Stimulated activated naive CD8-positive, alpha-beta T cell treated with anti-CD3 and anti-CD28 coated beads, Interleukin-15, Interleukin-2, amounts not matched to agents 100 U/mL and 50 U/mL, for 24 hours (primary cell): Measurements from ENCODE around the gene PCDHGA2.
"Not testable (repeated sequence)": the region's sequence is repeated elsewhere in the genome, so short reads cannot be mapped to it uniquely, and the experiment has no call there.

Experiments
- ATAC-seq: fragments of 150-1000 bp; cut with Tn5 transposase; one replicate; pipeline ENCODE4 v1.10.0; 2021
- DNase-seq: peaks from one replicate; pipeline ENCODE4 v3.0.0; 2021

The PCDHGA2 gene

DNA sequence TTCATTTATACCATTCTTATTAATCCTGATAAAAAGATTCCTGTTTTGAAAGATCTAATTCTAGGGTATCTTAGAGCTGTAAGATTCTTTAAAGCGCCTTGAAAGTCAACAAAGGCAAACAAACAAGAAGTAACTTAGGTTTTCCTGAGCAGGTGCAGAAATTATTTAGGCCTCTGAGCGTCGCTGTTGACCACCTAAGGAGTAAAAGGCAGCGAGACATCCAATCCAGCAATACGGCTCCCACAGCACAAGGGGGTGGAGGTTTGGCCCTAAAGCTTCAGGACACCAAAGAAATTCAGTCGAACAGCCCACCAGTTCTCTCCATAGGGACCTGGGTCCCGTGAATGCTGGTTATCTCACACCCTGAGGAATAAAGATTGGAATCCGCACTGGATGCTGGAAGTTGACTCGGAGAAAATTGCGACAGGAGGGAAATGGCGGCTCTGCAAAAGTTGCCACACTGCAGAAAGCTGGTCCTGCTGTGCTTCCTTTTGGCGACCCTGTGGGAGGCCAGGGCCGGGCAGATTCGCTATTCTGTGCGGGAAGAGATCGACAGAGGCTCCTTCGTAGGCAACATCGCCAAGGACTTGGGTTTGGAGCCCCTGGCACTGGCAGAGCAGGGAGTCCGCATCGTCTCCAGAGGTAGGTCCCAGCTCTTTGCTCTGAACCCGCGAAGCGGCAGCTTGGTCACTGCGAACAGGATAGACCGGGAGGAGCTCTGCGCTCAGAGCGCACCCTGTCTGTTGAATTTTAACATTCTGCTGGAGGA, at the start of gene PCDHGA2:
TSS of gene PCDHGA2 (plus strand) at position 223 of the 769 bp plus-strand sequence.
- no peak for ATAC-seq
- no peak for DNase-seq

DNA sequence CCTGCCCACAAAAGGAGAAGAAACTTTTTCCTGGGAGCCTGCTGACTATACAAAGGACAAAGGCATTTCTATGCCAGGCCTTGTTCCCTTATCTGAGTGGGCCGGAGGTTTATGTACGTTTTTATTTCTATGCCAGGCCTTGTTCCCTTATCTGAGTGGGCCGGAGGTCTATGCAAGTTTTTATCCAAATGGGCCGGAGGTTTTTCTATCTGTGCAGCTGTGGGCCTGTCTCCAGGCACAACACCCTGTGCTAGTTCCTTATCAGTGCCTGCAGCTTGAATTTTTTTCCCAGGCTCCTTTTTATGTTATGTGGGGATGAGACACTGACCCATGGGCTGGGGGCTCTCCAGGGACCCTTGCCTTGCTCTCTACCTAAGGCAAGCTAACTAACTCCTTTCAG, 40.2 kb upstream of the PCDHGA2 start:
- ATAC-seq: no peak

DNA sequence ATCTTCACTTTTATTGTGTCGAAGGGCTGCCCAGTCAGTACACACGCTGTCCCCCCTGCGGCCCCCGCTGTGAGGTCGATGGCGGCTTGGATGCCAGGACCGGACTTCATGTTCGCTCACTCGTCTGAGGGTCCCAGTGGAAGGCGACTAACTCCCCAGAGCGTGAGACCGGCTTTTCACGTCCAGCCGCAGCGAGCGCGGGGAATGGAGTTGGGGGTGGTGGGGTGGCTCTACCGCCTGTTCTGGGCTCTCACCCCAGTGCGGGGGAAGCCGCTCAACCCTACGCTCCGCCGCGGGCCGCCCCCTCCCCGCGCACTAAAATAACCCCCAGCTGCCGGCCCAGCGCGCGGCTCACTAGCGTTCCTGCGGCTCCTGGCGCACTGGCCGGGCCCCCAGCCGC, 34.8 kb upstream of the PCDHGA2 start, which contains the start of gene SLC25A2:
TSS of gene SLC25A2 (minus strand) at position 294 of the 400 bp plus-strand sequence. CDS start at position 110, 184 bp downstream.
- ATAC-seq (no peak), DNase-seq (no peak)

More for the DNA sequence above, 40.2 kb upstream of the PCDHGA2 start:
- DNase-seq: no peak

DNA sequence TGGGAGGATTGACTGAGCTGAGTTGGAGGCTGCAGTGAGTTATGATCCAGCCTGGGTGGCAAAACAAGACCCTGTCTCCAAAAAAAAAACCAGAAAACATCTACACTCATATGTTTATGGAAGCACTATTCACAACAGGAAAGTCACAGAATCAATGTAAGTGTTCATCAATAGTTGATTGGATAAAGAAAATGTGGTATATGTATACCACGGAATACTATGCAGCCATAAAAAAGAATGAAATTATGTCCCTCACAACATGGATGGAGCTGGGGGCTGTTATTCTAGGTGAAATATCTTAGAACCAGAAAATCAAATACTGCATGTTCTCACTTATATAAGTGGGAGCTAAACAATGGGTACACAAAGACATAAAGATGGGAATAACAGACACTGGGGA, 31.9 kb upstream of the PCDHGA2 start:
- ATAC-seq: no peak
- no peak for DNase-seq

DNA sequence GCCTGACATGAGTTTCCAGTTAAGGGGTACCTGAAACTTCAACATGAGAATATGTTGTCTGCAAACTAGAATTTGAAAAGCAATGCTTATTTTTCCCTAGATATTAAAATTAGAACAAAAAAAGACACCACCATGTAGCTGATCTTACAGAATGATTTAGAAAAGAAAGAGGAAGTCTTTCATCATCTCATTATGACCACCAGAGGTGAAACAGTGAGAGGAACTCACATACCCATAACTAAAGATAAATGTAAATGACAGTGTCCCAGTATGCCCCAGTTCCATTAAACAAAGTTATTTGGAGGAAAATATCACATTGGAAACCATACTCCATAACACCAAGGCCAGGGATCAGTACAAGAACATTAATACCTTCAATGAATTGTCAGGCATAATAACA, 24.8 kb upstream of the PCDHGA2 start:
- ATAC-seq: no peak
- no peak for DNase-seq

DNA sequence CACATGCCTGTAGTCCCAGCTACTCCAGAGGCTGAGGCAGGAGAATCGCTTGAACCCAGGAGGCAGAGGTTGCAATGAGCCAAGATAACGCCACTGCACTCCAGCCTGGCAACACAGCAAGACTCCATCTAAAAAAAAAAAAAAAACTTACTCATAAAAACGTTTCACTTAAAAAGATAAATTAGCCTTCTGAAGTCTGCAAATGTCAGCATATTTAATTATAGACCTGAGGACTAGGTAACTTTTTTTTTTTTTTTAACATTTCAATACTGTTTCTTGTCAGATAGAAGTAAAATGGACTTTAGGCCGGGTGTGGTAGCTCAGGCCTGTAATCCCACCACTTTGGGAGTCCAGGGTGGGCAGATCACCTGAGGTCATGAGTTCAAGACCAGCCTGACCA, 21.6 kb upstream of the PCDHGA2 start:
- not testable (repeated sequence) for ATAC-seq, DNase-seq

DNA sequence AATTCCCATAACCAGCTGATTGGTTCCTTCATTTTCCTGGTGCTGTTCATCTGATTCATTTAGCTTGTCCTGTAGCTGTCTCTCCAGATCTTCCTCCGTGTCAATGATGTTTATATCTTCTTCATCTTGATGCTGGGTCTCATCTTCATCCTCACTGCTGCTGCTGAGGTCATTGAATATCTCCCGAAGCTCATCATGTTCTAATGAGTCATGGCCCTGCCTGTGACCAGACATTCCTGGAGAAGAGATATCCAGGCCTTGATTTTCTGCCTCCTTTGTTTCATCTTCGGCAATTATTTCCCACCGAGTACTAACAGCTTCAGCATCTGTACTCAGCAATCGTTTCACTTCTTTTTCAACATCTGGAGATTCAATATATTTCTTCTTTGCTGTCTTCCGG, 19.4 kb upstream of the PCDHGA2 start:
- DNase-seq: no peak
- ATAC-seq: no peak

DNA sequence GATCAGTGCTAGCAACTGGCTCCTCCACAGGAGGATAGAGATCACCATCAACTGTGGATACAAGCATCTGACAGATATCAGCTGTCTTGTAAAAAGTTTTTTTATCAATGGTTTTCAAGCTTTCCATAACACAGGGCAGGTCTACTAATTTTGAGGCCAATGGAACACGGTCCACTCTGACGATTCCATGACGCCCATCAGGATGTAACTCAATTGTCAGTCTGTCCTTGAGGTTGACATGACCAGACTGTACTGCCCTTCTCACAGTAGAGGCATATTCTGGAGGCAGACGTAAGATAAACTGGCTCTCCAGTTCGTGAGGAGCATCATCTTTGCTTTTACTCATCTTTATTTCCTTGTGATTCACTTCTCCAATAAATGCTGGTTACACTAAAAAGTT, 18.9 kb upstream of the PCDHGA2 start:
- ATAC-seq (no peak), DNase-seq (no peak)

DNA sequence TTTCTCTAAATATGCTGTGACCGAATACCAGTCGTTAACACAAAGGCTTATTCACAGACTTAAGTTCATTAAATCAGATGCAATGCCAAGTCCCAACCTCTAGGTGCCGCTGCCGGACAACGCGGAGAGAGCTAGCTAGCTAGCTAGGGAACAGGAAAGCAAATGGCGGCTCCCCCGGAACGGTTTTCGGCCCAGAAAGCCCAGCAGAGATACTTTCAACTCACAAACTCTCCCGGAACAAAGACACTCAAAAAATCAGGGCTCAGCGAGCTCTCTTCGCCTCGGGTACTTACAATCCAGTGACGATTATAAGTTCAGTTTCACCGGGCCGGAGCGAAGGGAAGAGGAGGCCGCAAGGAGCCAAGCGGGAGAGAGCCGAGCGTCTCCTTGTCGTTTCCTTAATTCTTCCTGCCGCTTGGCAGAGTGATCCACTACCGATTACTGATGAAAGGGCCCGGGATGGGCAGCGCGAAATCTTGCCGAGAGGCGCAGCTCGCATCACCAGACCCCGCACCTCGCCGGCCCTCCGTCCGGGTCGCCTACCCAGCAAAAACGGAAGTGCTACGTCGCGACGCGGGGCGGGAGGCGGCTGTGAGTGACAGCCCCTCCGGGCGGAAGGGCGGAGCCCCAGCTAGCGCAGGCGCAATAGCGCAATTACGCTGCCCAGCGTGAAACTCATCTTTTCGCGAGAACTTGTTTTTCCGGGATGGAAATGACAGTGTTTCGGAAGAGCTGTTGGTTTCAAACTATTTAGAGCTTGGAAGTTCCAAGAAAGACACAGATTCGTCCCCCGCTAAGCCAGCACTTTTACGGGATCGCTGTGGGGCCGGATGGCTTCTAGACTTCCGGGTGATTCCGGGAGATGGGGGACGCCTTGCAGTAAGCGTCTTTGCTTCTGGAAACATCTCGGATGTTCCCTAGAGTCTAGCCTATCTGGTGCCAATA, 18.1 kb upstream of the PCDHGA2 start, which contains the start of gene TAF7:
TSS of gene TAF7 (minus strand) at position 560 of the 945 bp plus-strand sequence. CDS start 740 bp downstream, outside the sequence.
- DNase-seq (peak; percentile 94), ATAC-seq (peak; percentile 95)

DNA sequence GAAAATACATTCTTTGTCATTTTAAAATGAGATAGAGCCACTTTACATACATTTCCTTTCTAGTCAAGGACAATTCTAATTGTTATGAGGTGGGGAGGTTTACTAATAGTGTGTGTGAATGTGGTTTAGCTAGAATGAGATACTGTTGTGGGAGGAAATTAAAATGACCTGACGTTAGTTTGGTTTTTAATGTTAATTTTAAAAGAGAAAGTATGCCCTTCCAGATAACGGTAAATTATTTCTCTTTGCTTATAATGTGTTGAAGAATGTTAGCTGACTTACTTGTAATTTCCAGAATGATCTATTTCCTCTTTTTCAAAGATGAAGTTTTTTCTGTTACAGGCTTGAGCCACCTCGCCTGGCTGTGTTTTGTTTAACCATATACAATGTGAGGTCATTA, 16.3 kb upstream of the PCDHGA2 start:
- ATAC-seq: no peak
- no peak for DNase-seq

DNA sequence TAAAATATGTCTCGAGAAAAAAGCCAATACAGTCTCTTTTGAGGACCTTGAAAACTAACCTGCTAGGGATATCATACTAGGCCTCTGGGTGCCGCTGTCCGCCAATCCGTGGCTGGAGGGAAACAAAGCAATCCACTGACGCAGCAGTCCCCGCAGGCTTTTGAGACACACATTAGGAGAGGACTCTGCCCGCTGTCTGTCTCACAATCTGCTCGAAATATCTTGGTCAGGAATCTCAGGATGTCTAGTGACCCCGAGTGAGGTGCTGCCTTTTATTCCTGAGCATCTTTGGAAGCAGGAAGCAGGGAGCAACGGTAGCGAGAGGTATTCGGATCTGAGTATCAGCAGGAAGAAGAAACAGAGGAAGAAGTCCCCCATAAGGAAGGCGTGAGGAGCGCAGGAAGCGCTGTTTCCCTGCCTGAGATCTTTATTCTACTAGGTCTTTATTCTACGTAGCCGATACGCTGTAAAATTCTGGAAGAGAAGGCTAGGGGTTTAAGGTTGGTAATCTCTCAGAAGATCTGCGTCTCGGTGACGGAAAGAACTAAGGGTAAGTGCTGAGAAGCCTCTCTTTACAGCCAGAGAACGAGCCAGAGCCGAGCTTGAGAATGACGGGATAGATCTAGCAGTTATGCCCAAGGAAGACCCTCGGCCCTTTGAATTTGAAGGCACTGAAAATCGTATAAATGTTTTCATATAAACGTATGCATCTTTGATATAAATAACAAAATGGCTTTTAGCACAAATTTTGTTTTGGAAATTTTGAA, 12.3 kb upstream of the PCDHGA2 start:
- ATAC-seq (peak; percentile 86), DNase-seq (peak; percentile 58)

DNA sequence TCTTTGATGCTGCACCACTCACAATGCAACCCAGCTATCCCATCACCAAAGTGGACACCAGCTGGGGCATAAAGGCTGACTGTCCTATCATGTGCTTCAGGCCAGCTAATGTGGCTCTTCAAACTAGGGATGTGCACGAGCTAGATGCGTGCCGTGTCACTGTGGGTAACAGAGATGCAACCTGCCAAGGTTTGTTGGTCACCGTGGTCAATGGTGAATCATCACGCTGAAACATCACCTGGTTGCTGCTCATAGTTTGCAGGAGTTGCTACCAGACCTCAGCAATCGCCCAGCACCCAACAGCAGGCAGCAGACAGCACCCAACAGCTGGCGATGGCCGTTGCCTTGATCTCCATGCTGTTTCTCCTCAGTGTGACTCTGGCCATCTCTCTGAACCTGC, 10.3 kb upstream of the PCDHGA2 start:
- ATAC-seq (no peak), DNase-seq (no peak)

DNA sequence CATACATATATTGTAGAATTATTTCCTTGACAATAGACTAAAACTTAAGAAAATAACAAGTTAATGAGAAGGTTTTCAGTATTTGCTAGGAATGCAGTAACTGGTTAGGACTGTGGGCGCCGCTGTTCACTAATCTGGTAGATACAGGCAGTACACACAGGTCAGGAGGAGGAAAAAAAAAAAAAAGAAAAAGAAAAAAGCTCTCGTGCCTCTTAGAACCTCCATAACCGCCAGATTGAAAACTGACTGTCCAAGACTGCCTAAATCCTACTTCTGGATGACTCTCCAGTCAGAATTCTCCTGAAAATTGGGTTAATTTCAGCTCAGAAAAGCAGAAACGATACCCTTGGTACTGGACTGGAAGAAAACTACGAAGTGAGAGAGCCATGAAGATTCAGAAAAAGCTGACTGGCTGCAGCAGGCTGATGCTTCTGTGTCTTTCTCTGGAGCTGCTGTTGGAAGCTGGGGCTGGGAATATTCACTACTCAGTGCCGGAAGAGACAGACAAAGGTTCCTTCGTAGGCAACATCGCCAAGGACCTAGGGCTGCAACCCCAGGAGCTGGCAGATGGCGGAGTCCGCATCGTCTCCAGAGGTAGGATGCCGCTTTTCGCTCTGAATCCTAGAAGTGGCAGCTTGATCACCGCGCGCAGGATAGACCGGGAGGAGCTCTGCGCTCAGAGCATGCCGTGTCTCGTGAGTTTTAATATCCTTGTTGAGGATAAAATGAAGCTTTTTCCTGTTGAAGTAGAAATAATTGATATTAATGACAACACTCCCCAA, 8.1 kb upstream of the PCDHGA2 start, which contains the start of gene PCDHGA1:
TSS of gene PCDHGA1 (plus strand) at position 216 of the 782 bp plus-strand sequence.
- ATAC-seq (no peak), DNase-seq (no peak)

DNA sequence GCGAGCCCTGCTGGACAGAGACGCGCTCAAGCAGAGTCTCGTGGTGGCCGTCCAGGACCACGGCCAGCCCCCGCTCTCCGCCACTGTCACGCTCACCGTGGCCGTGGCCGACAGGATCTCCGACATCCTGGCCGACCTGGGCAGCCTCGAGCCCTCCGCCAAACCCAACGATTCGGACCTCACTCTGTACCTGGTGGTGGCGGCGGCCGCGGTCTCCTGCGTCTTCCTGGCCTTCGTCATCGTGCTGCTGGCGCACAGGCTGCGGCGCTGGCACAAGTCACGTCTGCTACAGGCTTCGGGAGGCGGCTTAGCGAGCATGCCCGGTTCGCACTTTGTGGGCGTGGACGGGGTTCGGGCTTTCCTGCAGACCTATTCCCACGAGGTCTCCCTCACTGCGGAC, 6.0 kb upstream of the PCDHGA2 start:
- not testable (repeated sequence) for DNase-seq, ATAC-seq

DNA sequence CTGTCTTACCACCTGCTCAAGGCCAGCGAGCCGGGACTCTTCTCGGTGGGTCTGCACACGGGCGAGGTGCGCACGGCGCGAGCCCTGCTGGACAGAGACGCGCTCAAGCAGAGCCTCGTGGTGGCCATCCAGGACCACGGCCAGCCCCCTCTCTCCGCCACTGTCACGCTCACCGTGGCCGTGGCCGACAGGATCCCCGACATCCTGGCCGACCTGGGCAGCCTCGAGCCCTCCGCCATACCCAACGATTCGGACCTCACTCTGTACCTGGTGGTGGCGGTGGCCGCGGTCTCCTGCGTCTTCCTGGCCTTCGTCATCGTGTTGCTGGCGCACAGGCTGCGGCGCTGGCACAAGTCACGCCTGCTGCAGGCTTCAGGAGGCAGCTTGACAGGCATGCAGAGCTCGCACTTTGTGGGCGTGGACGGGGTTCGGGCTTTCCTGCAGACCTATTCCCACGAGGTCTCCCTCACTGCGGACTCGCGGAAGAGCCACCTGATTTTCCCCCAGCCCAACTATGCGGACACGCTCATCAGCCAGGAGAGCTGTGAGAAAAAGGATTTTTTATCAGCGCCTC, 2.3 kb downstream of the PCDHGA2 start:
- ATAC-seq, DNase-seq: not testable (repeated sequence)

DNA sequence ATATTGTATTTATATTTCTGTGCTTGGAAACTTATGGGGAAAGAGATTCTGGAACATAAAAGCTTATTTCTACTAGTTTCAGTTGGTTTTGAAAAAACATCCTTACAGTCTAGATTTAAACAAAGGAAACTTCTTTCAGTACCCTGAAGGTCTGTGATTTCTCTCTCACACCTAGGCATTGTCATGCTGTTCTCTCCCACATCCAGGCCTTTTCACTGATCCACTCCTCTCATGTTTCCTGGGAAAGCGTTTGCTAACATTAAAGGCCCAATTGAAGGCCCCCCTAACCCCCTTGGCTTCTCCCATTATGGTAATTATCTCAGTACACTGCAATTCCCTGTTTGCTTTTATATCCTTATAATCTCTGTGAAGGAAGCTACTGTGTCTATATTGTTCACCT, 4.2 kb downstream of the PCDHGA2 start:
- no peak for ATAC-seq
- no peak for DNase-seq

DNA sequence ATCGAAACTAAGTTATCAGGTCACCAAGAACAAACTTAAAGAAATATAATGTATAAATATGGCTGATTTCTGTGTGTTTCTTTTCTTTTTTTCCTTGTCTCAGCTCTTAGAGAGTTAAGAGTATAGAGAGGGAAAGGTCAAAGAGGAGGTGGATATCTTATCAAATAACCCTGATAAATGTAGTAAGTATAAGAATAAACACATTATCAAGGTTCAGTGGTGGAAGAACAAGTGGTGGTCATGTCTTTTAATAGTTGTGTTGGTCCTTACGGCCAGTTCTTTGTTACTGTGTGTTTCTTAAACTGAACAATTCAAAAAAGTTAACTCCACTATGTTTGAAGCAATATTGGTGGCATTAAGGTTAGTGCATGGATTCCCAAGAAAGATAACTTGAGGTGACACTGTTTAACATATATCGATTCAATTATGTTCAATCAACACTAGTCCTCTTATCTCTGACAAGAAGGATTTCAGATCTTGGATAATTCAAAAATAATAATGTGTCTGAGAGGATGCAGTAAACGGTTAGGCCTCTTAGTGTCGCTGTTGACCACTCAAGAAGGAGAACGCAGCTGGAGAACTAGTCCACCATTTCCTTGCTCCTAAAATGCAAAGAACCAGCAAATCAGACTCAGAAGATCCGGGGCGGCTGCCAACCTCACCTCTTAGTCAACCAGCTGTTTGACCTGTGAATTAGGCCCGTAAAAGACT, 4.8 kb downstream of the PCDHGA2 start, which contains the start of gene PCDHGA3:
TSS of gene PCDHGA3 (plus strand) at position 588 of the 711 bp plus-strand sequence. CDS start 205 bp downstream, outside the sequence.
- DNase-seq (no peak), ATAC-seq (no peak)

DNA sequence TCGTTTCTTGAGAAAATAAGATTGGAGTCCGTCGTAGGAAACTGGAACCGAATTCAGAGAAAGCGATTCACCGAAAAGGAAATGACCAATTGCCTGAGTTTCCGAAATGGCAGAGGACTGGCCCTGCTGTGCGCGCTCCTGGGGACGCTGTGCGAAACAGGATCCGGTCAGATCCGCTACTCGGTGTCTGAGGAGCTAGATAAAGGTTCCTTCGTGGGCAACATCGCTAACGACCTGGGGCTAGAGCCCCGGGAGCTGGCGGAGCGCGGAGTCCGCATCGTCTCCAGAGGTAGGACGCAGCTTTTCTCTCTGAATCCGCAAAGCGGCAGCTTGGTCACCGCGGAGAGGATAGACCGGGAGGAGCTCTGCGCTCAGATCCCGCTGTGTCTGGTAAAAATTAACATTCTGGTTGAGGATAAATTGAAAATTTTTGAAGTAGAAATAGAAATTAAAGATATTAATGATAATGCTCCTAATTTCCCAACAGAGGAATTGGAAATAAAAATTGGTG, 5.4 kb downstream of the PCDHGA2 start:
- no peak for DNase-seq
- ATAC-seq: no peak

DNA sequence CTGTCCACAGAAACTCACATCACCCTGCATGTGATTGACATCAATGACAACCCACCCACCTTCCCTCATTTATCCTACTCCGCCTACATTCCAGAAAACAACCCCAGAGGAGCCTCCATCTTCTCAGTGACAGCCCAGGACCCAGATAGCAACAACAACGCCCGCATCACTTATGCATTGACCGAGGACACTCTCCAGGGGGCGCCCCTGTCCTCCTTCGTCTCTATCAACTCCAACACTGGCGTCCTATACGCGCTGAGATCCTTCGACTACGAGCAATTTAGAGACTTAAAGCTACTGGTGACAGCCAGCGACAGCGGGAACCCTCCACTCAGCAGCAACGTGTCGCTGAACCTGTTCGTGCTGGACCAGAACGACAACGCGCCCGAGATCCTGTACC, 6.8 kb downstream of the PCDHGA2 start:
- ATAC-seq: no peak

DNA sequence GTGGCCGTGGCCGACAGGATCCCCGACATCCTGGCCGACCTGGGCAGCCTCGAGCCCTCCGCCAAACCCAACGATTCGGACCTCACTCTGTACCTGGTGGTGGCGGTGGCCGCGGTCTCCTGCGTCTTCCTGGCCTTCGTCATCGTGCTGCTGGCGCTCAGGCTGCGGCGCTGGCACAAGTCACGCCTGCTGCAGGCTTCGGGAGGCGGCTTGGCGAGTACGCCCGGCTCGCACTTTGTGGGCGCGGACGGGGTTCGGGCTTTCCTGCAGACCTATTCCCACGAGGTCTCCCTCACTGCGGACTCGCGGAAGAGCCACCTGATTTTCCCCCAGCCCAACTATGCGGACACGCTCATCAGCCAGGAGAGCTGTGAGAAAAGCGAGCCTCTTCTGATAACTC, 7.5 kb downstream of the PCDHGA2 start:
- not testable (repeated sequence) for DNase-seq, ATAC-seq

More for the DNA sequence above, 6.8 kb downstream of the PCDHGA2 start:
- no peak for DNase-seq
